HEK293 (cell line): Measurements from ENCODE around the gene CPXM2.

Source experiments
- CTCF ChIA-PET: fragments of 350-600 bp; formaldehyde crosslinking; extraction: SDS; loops from one replicate; lab custom pipeline; 2021; ENCODE audit warnings: antibody characterized with exemption; lab: Yijun Ruan, JAX
- POLR2A ChIA-PET: fragments of 300-600 bp; formaldehyde crosslinking; extraction: SDS; loops from one replicate; lab custom pipeline; 2020; ENCODE audit warnings: antibody characterized with exemption, inconsistent platforms; lab: Yijun Ruan, JAX
- H3K27ac ChIP-seq: fragments of 200-500 bp; sonication (Bioruptor generic); 2 replicates; pipeline ENCODE4 v1.5.1; 2014; ENCODE audit warnings: low read depth, low read length, control low read depth, inconsistent platforms; ENCODE audit errors: extremely low read depth
- H3K36me3 ChIP-seq, 2 experiments: fragments of 200-500 bp in 1 of 2; sonication (Bioruptor generic) in 1 of 2; 1 replicate in 1 of 2; 2 replicates in 1 of 2; pipeline ENCODE4 v1.5.1; 2014 to 2017; ENCODE audit warnings: inconsistent platforms in 2 of 2, low read length in 2 of 2; ENCODE audit not compliant: control insufficient read depth in 2 of 2, insufficient read depth in 1 of 2
- H3K4me1 ChIP-seq: fragments of 200-500 bp; sonication (Bioruptor generic); 2 replicates; pipeline ENCODE4 v1.5.1; 2014; ENCODE audit warnings: mild to moderate bottlenecking, low read length, inconsistent platforms; ENCODE audit not compliant: control insufficient read depth, insufficient read depth
- H3K4me3 ChIP-seq: 2 replicates; pipeline ENCODE4 v1.5.1; 2011; ENCODE audit warnings: low read depth, mild to moderate bottlenecking, control low read depth, low read length, moderate library complexity
- H3K9me3 ChIP-seq: fragments of 200-500 bp; sonication (Bioruptor generic); 2 replicates; pipeline ENCODE4 v1.5.1; 2014; ENCODE audit warnings: low read depth, low read length, inconsistent platforms; ENCODE audit not compliant: control insufficient read depth, insufficient read depth
- AEBP2 ChIP-seq: fragments of 450-650 bp; formaldehyde crosslinking; IDR thresholded peaks from 2 replicates; pipeline ENCODE4 v1.5.1; 2016; ENCODE audit warnings: missing biosample characterization, missing genetic modification characterization, borderline replicate concordance
- BCL11B ChIP-seq: fragments of 450-650 bp; formaldehyde crosslinking; IDR thresholded peaks from 2 replicates; pipeline ENCODE4 v1.5.1; 2016; ENCODE audit warnings: low read depth, missing biosample characterization, missing genetic modification characterization
- GLIS1 ChIP-seq: fragments of 450-650 bp; formaldehyde crosslinking; IDR thresholded peaks from 2 replicates; pipeline ENCODE4 v1.5.1; 2016; ENCODE audit warnings: missing biosample characterization, missing genetic modification characterization
- HOXC10 ChIP-seq: sonication (generic); formaldehyde crosslinking; IDR thresholded peaks from 2 replicates; pipeline ENCODE4 v1.8.1; 2023; ENCODE audit warnings: mild to moderate bottlenecking, missing genetic modification reagents
- MEIS1 ChIP-seq: sonication (generic); formaldehyde crosslinking; IDR thresholded peaks from 2 replicates; pipeline ENCODE4 v1.8.1; 2022; ENCODE audit warnings: missing genetic modification reagents, mild to moderate bottlenecking, borderline replicate concordance
- PRDM6 ChIP-seq: fragments of 450-650 bp; formaldehyde crosslinking; IDR thresholded peaks from 2 replicates; pipeline ENCODE4 v1.5.1; 2017; ENCODE audit warnings: missing biosample characterization, missing genetic modification characterization
- WT1 ChIP-seq: fragments of 450-650 bp; formaldehyde crosslinking; IDR thresholded peaks from 2 replicates; pipeline ENCODE4 v1.5.1; 2016; ENCODE audit warnings: missing biosample characterization, missing genetic modification characterization
- YY1 ChIP-seq: fragments of 450-650 bp; formaldehyde crosslinking; IDR thresholded peaks from 2 replicates; pipeline ENCODE4 v1.5.1; 2018; ENCODE audit warnings: missing biosample characterization, missing genetic modification characterization
- ZBTB11 ChIP-seq: fragments of 450-650 bp; formaldehyde crosslinking; conservative IDR thresholded peaks from 2 replicates; pipeline ENCODE4 v1.5.1; 2016; ENCODE audit warnings: low read depth, missing biosample characterization, missing genetic modification characterization
- ZFP69B ChIP-seq: fragments of 450-650 bp; formaldehyde crosslinking; IDR thresholded peaks from 2 replicates; pipeline ENCODE4 v1.5.1; 2016; ENCODE audit warnings: missing biosample characterization, missing genetic modification characterization
- ZIC2 ChIP-seq: fragments of 450-650 bp; formaldehyde crosslinking; IDR thresholded peaks from 2 replicates; pipeline ENCODE4 v1.5.1; 2016; ENCODE audit warnings: missing biosample characterization, missing genetic modification characterization
- ZNF146 ChIP-seq: fragments of 450-650 bp; formaldehyde crosslinking; IDR thresholded peaks from 2 replicates; pipeline ENCODE4 v1.5.1; 2016; ENCODE audit warnings: missing biosample characterization, missing genetic modification characterization
- ZNF155 ChIP-seq: fragments of 450-650 bp; formaldehyde crosslinking; IDR thresholded peaks from 2 replicates; pipeline ENCODE4 v1.5.1; 2016; ENCODE audit warnings: missing biosample characterization, missing genetic modification characterization
- ZNF18 ChIP-seq: fragments of 450-650 bp; formaldehyde crosslinking; IDR thresholded peaks from 2 replicates; pipeline ENCODE4 v1.5.1; 2016; ENCODE audit warnings: missing biosample characterization, missing genetic modification characterization
- ZNF335 ChIP-seq: fragments of 450-650 bp; formaldehyde crosslinking; conservative IDR thresholded peaks from 2 replicates; pipeline ENCODE4 v1.5.1; 2016; ENCODE audit warnings: missing biosample characterization, missing genetic modification characterization
- ZNF449 ChIP-seq: fragments of 450-650 bp; formaldehyde crosslinking; IDR thresholded peaks from 2 replicates; pipeline ENCODE4 v1.5.1; 2017; ENCODE audit warnings: missing biosample characterization, mild to moderate bottlenecking, missing genetic modification characterization, moderate library complexity
- ZNF561 ChIP-seq: fragments of 450-650 bp; IDR thresholded peaks from 2 replicates; pipeline ENCODE4 v1.5.1; 2018; ENCODE audit warnings: missing biosample characterization, missing genetic modification characterization, borderline replicate concordance
- ZNF571 ChIP-seq: fragments of 450-650 bp; formaldehyde crosslinking; IDR thresholded peaks from 2 replicates; pipeline ENCODE4 v1.5.0; 2017; ENCODE audit warnings: missing biosample characterization, missing genetic modification characterization
- ZNF580 ChIP-seq: fragments of 450-650 bp; formaldehyde crosslinking; IDR thresholded peaks from 2 replicates; pipeline ENCODE4 v1.5.1; 2016; ENCODE audit warnings: missing biosample characterization, missing genetic modification characterization
- ZNF585B ChIP-seq: fragments of 450-650 bp; formaldehyde crosslinking; IDR thresholded peaks from 2 replicates; pipeline ENCODE4 v1.5.1; 2016; ENCODE audit warnings: missing biosample characterization, missing genetic modification characterization
- ZNF843 ChIP-seq: fragments of 450-650 bp; formaldehyde crosslinking; IDR thresholded peaks from 2 replicates; pipeline ENCODE4 v1.5.1; 2016; ENCODE audit warnings: missing biosample characterization, missing genetic modification characterization
- ZSCAN30 ChIP-seq: fragments of 450-650 bp; IDR thresholded peaks from 2 replicates; pipeline ENCODE4 v1.5.1; 2018; ENCODE audit warnings: missing biosample characterization, mild to moderate bottlenecking, missing genetic modification characterization, moderate library complexity
- ZSCAN5A ChIP-seq: fragments of 450-650 bp; formaldehyde crosslinking; IDR thresholded peaks from 2 replicates; pipeline ENCODE4 v1.5.1; 2016; ENCODE audit warnings: missing biosample characterization, missing genetic modification characterization

Gene CPXM2

GRCh38 chr10:123906884-123907652 lies 15.5 kb upstream of the CPXM2 start:
- Histone ChIP-seq H3K4me1 (peaks cover 8% of the 10 kb centered on the region; the same call in 1 of the 2 replicates), H3K9me3 (no peaks in the 10 kb centered on the region), H3K36me3 (no peaks in the 10 kb centered on the region), H3K27ac (no peak overlapping the region), H3K4me3 (no peak overlapping the region)
- TF ChIP-seq PRDM6 (tag by site-specific recombination) (peak; percentile 54; the same call in 1 of the 2 replicates), ZIC2 (tag by site-specific recombination) (peak; percentile 90), ZNF571 (tag by site-specific recombination) (no peak), ZNF335 (0 out of 2 replicates have a peak, but pooled peaks have one; percentile 19), GLIS1 (peak; percentile 37; the same call in 1 of the 2 replicates)
- ChIA-PET CTCF (interaction anchor here (1.2 kb wide), 1 partner anchor 10 kb away, joined by 4 read pairs; no protein-coding TSS in a partner anchor), POLR2A (no interaction called here)

GRCh38 chr10:123906296-123906695 lies 14.7 kb upstream of the CPXM2 start:
- no peaks in the 10 kb centered on the region for H3K9me3 ChIP-seq
- H3K27ac ChIP-seq = no peak overlapping the region
- no peak overlapping the region for H3K4me3 ChIP-seq
- ChIA-PET CTCF (interaction anchor here (1.2 kb wide), 1 partner anchor 9 kb away, joined by 4 read pairs; no protein-coding TSS in a partner anchor), POLR2A (no interaction called here)
- no peaks in the 10 kb centered on the region for H3K36me3 ChIP-seq
- H3K4me1 ChIP-seq = peaks cover 8% of the 10 kb centered on the region; the same call in 1 of the 2 replicates
- TF ChIP-seq MEIS1 (CRISPR knock-in tag) (no peak), ZNF146 (no peak), ZSCAN30 (no peak), AEBP2 (tag by site-specific recombination) (no peak), ZNF155 (tag by site-specific recombination) (no peak), ZNF843 (tag by site-specific recombination) (no peak), BCL11B (no peak), YY1 (tag by site-specific recombination) (no peak), ZNF18 (tag by site-specific recombination) (no peak), ZFP69B (no peak), WT1 (no peak), ZNF585B (tag by site-specific recombination) (no peak), ZSCAN5A (tag by site-specific recombination) (no peak), HOXC10 (no peak), ZNF449 (tag by site-specific recombination) (no peak), ZNF580 (tag by site-specific recombination) (no peak), ZNF561 (tag by site-specific recombination) (no peak), ZBTB11 (tag by site-specific recombination) (no peak)
